GM06990 (cell line): Measurements from ENCODE around the gene EIF4G1.

Source experiments
- DNase-seq: peaks from one replicate; pipeline ENCODE4 v3.0.0-alpha.2; 2011; ENCODE audit not compliant: insufficient read length; ENCODE audit errors: extremely low read depth
- H3K27me3 ChIP-seq: replicated peaks from 2 replicates; pipeline ENCODE4 v1.6.0; 2011; ENCODE audit warnings: low read length; ENCODE audit not compliant: control insufficient read depth, insufficient read depth
- H3K36me3 ChIP-seq: 2 replicates; pipeline ENCODE4 v1.5.1; 2011; ENCODE audit warnings: low read length; ENCODE audit not compliant: control insufficient read depth, insufficient read depth
- H3K4me3 ChIP-seq: replicated peaks from 2 replicates; pipeline ENCODE4 v1.5.1; 2011; ENCODE audit warnings: low read depth, mild to moderate bottlenecking, control low read depth, low read length
- TF ChIP-seq, protein P1 (sequence below): IDR thresholded peaks from 2 replicates; pipeline ENCODE4 v1.5.1; 2011; ENCODE audit warnings: low read length, control low read depth, mild to moderate bottlenecking, inconsistent platforms; ENCODE audit not compliant: insufficient read depth, poor library complexity, severe bottlenecking

Gene EIF4G1

DNA sequence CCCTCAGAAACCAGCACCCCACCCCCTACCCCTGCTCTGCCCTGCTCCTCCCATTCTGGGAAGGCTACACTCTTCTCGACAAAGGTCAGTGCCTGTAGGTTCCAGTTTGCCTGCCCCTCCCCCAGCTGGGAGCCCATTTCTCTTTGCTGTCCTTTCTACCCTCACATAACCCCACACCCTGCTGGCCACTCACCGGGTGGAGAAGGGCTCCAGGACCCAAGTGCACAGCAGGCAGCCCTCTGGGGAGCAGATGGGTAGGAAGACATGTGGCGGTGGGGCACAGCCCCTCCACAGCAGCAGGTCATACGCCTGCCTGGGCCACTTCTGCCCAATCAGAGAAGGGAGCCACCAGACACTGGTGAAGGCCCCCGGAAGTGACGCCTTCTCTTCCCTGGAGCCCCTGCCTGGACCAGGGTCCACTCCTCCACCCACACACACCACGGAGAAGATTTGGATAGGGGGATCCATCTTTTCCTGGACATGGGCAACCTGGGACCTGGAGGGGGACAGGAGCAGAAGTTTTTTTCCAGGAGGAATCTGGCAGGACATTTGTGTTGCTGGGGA is 63.6 kb downstream of the EIF4G1 start, which contains the start of gene THPO:
THPO (minus strand) TSS at position 326 of the 564 bp plus-strand sequence. CDS start 1,948 bp downstream, outside the sequence.
- TF ChIP-seq, protein P1, sequence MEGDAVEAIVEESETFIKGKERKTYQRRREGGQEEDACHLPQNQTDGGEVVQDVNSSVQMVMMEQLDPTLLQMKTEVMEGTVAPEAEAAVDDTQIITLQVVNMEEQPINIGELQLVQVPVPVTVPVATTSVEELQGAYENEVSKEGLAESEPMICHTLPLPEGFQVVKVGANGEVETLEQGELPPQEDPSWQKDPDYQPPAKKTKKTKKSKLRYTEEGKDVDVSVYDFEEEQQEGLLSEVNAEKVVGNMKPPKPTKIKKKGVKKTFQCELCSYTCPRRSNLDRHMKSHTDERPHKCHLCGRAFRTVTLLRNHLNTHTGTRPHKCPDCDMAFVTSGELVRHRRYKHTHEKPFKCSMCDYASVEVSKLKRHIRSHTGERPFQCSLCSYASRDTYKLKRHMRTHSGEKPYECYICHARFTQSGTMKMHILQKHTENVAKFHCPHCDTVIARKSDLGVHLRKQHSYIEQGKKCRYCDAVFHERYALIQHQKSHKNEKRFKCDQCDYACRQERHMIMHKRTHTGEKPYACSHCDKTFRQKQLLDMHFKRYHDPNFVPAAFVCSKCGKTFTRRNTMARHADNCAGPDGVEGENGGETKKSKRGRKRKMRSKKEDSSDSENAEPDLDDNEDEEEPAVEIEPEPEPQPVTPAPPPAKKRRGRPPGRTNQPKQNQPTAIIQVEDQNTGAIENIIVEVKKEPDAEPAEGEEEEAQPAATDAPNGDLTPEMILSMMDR = no peak
- Histone ChIP-seq H3K4me3 (no peak within 1 kb of the TSS), H3K27me3 (peaks cover 5% of the 10 kb centered on the region), H3K36me3 (no peaks in the 10 kb centered on the region)
- no peak for DNase-seq

DNA sequence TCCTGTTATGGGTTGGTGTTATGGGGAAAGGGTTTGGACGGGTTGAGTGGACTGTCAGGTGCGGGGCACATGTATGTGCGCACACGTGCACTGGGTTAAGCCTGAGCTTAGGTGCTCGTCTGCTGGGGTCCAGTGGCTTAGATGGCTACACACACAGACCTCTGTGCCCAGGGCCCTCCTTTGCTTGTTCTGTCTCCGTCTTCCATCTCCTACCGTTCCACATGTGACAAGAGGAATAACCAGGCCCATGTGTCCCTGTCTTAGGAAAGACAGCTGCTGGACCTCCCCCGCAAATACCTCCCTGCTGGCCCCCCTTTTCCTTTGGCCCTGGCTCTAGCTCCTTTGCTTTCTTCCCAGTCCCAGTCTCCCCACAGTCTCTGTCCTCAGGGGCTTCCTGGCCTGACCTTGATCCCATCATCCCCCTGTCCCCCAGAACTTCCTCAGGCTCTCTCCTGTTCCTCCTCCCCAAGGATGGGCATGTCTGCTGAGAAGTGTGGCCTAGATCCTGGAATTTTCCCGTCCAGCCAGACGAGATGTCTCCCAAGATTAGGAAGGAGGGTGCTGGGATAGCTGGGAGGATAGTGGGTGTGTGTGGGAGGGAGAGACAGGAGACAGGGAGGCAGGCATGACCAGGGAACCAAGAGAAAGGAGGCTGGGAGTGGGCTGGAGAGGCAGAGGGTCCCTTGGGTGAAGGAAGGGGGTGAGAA is 64.4 kb downstream of the EIF4G1 start:
- Histone ChIP-seq H3K4me3 (no peak overlapping the region), H3K27me3 (peaks cover 3% of the 10 kb centered on the region), H3K36me3 (no peaks in the 10 kb centered on the region)
- no peak for DNase-seq
- TF ChIP-seq, protein P1 = no peak

- Histone ChIP-seq H3K27me3 (peaks cover 3% of the 10 kb centered on the region), H3K36me3 (no peaks in the 10 kb centered on the region), H3K4me3 (no peak within 1 kb of the TSS)
- TF ChIP-seq, protein P1 = no peak
- DNase-seq = no peak
Measured at GRCh38 chr3:184379358-184380184, 65.2 kb downstream of the EIF4G1 start, which contains the start of gene CHRD. TSS of gene CHRD (plus strand) at chr3:184380054. CDS start at chr3:184380319, 265 bp downstream.

DNA sequence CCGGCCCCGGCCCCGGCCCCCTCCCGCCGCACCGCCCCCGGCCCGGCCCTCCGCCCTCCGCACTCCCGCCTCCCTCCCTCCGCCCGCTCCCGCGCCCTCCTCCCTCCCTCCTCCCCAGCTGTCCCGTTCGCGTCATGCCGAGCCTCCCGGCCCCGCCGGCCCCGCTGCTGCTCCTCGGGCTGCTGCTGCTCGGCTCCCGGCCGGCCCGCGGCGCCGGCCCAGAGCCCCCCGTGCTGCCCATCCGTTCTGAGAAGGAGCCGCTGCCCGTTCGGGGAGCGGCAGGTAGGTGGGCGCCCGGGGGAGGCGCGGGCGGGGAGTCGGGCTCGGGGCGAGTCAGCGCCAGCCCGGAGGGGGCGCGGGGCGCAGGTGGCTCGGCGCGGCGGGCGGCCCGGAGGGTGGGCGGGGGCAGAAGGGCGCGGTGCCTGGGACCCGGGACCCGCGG is 65.8 kb downstream of the EIF4G1 start:
- no peak for DNase-seq
- TF ChIP-seq, protein P1 = no peak
- peaks cover 3% of the 10 kb centered on the region for H3K27me3 ChIP-seq
- no peak overlapping the region for H3K4me3 ChIP-seq
- H3K36me3 ChIP-seq = no peaks in the 10 kb centered on the region

DNA sequence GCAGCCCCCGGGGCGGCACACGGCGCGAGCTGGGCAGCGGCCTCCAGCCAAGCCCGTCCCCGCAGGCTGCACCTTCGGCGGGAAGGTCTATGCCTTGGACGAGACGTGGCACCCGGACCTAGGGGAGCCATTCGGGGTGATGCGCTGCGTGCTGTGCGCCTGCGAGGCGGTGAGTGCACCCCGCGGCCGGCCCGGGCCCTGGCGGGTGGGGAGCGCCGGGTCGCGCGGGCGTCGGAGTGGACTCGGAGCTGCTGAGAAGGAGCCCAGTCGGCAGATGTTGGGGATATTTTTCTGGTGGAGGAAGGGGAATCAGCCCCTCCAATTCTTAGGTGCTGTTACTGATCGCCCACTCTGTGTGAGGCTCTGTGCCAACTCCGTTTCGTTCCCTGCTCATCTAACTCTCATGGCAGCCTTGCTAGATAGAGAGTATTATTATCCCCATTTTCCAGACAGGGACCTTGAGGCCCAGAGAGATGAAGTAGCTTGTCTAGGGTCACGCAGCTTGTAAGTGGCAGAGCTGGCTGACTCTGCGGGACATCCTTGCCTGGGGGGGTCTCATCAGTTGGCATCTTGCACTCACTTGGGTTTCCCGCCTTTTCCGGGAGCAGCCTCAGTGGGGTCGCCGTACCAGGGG is 66.3 kb downstream of the EIF4G1 start:
- DNase-seq = no peak
- H3K4me3 ChIP-seq = no peak overlapping the region

More for the DNA sequence above, 66.3 kb downstream of the EIF4G1 start:
- TF ChIP-seq, protein P1 = no peak
- Histone ChIP-seq H3K36me3 (no peaks in the 10 kb centered on the region), H3K27me3 (peaks cover 3% of the 10 kb centered on the region)
